Uterus (tissue), 4 donors: ENCODE measurements around the gene PPWD1. TPM values are rescaled to one million over a fixed set of nuclear protein-coding genes. Genes with fewer than 3 reads are reported as not detected.
A peak's percentile ranks its signal among the peaks of the same experiment; 100 is the strongest.

ENCODE experiments used
- DNase-seq, 2 donors: peaks; one replicate each; pipeline ENCODE4 v3.0.0-alpha.2; 2019 to 2020
- H3K27ac ChIP-seq, 2 donors: fragments of 200-600 bp; sonication (generic); 1 replicate in 1 of 2; 2 replicates in 1 of 2; pipeline ENCODE4 v1.5.1; 2016 to 2018
- H3K27me3 ChIP-seq, 2 donors: fragments of 200-600 bp; sonication (generic); one replicate each; pipeline ENCODE4 v1.5.1; 2018 to 2019; ENCODE audit warnings: control low read depth in 1 of 2
- H3K36me3 ChIP-seq, 2 donors: fragments of 200-600 bp; sonication (generic); one replicate each; pipeline ENCODE4 v1.5.1; 2019; ENCODE audit warnings: control low read depth in 1 of 2
- H3K4me1 ChIP-seq, 2 donors: fragments of 200-600 bp; sonication (generic); one replicate each; pipeline ENCODE4 v1.5.1; 2018 to 2019; ENCODE audit warnings: control low read depth in 1 of 2
- H3K4me3 ChIP-seq, 2 donors: fragments of 200-600 bp; sonication (generic); 1 replicate in 1 of 2; 2 replicates in 1 of 2; pipeline ENCODE4 v1.5.1; 2018 to 2019; ENCODE audit warnings: mild to moderate bottlenecking in 1 of 2
- H3K9me3 ChIP-seq, 2 donors: fragments of 200-600 bp; sonication (generic); one replicate each; pipeline ENCODE4 v1.5.1; 2019; ENCODE audit warnings: control low read depth in 1 of 2
- CTCF ChIP-seq, 4 experiments: fragments of 200-600 bp in 2 of 4; fragments of 450-650 bp in 2 of 4; sonication (generic) in 2 of 4; IDR thresholded peaks; one replicate each; pipeline ENCODE4 v1.5.1; 2016 to 2019; ENCODE audit warnings: antibody characterized with exemption in 4 of 4, mild to moderate bottlenecking in 2 of 4, moderate library complexity in 1 of 4
- POLR2A ChIP-seq, 2 donors: fragments of 450-650 bp; IDR thresholded peaks; one replicate each; pipeline ENCODE4 v1.6.1; 2016; ENCODE audit warnings: antibody characterized with exemption in 2 of 2, mild to moderate bottlenecking in 1 of 2, moderate library complexity in 1 of 2
- intact Hi-C: fragments of 100-400 bp; cut with DNase I; formaldehyde crosslinking; loops from one replicate; pipeline ENCODE4 v1.15.1; 2023; ENCODE audit warnings: low total_unique reads
- total RNA-seq, 4 donors: library from RNA; depleted of rRNA in 3 of 4; stranded (reverse); fragments of >200 nt in 3 of 4; gene quantifications; one replicate each; pipeline versions ENCODE4 v1.1.0 to v1.2.4, GENCODE V29; 2014 to 2023
- donor health status: DM: yes; HTN: yes; CAD: no.

PPWD1 gene
- 100 to 1,000 TPM in 1 of 4 donors, 10 to 100 TPM in 3; 17.9 to 104 (median 68.8) TPM for total RNA-seq

- peaks cover 0 to 9% of the 10 kb centered on the region in 2 donors for H3K4me1 ChIP-seq
- TF ChIP-seq POLR2A (IDR thresholded peaks at IDR 0.05) (peak; percentile 36 to 44), CTCF (IDR thresholded peaks at IDR 0.05) (peak in 1 of 4 experiments; percentile 25)
- peak; percentile 90 to 91 for DNase-seq
- intact Hi-C loops, result no loop called here
- no peaks in the 10 kb centered on the region for H3K9me3 ChIP-seq
- H3K27me3 ChIP-seq, result no peaks in the 10 kb centered on the region
- peak within 1 kb of the TSS; percentile 84 to 90 for H3K27ac ChIP-seq
- H3K4me3 ChIP-seq, result peak within 1 kb of the TSS; percentile 82 to 88
- H3K36me3 ChIP-seq, result no peaks in the 10 kb centered on the region
Measured at GRCh38 chr5:65562731-65563701, at the start of gene PPWD1, which contains the start of gene CENPK. PPWD1 (plus strand) TSS chr5:65563296; CDS start chr5:65563311, 15 bp downstream. CENPK (minus strand) TSS chr5:65563168; CDS start chr5:65554907, 8,261 bp downstream.

- no peak for DNase-seq
- Histone ChIP-seq H3K27me3 (no peaks in the 10 kb centered on the region), H3K4me3 (no peak overlapping the region), H3K27ac (no peak overlapping the region), H3K9me3 (no peaks in the 10 kb centered on the region), H3K4me1 (no peaks in the 10 kb centered on the region), H3K36me3 (no peaks in the 10 kb centered on the region)
- TF ChIP-seq CTCF (IDR thresholded peaks at IDR 0.05), result no peak
- no peak for TF ChIP-seq POLR2A (IDR thresholded peaks at IDR 0.05)
- intact Hi-C loops, result no loop called here
Measured at GRCh38 chr5:65525726-65526125, 37.4 kb upstream of the PPWD1 start.

- no peak for TF ChIP-seq CTCF (IDR thresholded peaks at IDR 0.05)
- no peak for TF ChIP-seq POLR2A (IDR thresholded peaks at IDR 0.05)
- Histone ChIP-seq H3K4me1 (no peaks in the 10 kb centered on the region), H3K27me3 (no peaks in the 10 kb centered on the region), H3K36me3 (no peaks in the 10 kb centered on the region), H3K4me3 (no peak overlapping the region), H3K9me3 (no peaks in the 10 kb centered on the region), H3K27ac (no peak overlapping the region)
- intact Hi-C loops, result no loop called here
- no peak for DNase-seq
Measured at GRCh38 chr5:65530904-65531303, 32.2 kb upstream of the PPWD1 start.

- H3K36me3 ChIP-seq, result no peaks in the 10 kb centered on the region
- H3K9me3 ChIP-seq, result no peaks in the 10 kb centered on the region
- H3K4me1 ChIP-seq, result no peaks in the 10 kb centered on the region
- intact Hi-C loops, result no loop called here
- TF ChIP-seq POLR2A (IDR thresholded peaks at IDR 0.05), result no peak
- no peak for TF ChIP-seq CTCF (IDR thresholded peaks at IDR 0.05)
- no peak overlapping the region for H3K4me3 ChIP-seq
- H3K27me3 ChIP-seq, result no peaks in the 10 kb centered on the region
- no peak for DNase-seq
- H3K27ac ChIP-seq, result no peak overlapping the region
Measured at GRCh38 chr5:65535529-65535987, 27.5 kb upstream of the PPWD1 start.

GRCh38 chr5:65539827-65540226 lies 23.3 kb upstream of the PPWD1 start:
- Histone ChIP-seq H3K4me3 (no peak overlapping the region), H3K36me3 (no peaks in the 10 kb centered on the region), H3K9me3 (no peaks in the 10 kb centered on the region), H3K4me1 (no peaks in the 10 kb centered on the region), H3K27me3 (no peaks in the 10 kb centered on the region), H3K27ac (no peak overlapping the region)
- no peak for DNase-seq
- TF ChIP-seq CTCF (IDR thresholded peaks at IDR 0.05) (no peak), POLR2A (IDR thresholded peaks at IDR 0.05) (no peak)
- intact Hi-C loops, result no loop called here
